NT2/D1 (cell line): ENCODE measurements around the gene FBXL7.

ENCODE experiments used
- YY1 ChIP-seq: IDR thresholded peaks from 2 replicates; pipeline ENCODE4 v1.6.1; 2011; ENCODE audit not compliant: insufficient read length, insufficient read depth
- ZNF274 ChIP-seq: IDR thresholded peaks from 2 replicates; pipeline ENCODE4 v1.6.1; 2011; ENCODE audit warnings: mild to moderate bottlenecking, low read depth, low read length

DNA sequence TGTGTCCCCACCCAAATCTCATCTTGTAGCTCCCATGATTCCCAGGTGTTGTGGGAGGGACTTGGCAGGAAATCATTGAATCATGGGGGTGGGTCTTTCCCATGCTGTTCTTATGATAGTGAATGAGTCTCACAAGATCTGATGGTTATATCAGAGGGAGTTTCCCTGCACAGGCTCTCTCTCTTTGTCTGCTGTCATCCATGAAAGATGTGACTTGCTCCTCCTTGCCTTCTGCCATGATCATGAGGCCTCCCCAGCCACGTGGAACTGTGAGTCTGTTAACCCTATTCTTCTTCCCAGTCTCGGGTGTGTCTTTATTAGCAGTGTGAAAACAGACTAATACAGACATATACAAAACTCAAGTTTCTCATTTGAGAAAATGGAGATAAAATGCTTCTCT is 139.3 kb downstream of the FBXL7 start:
- TF ChIP-seq YY1 = no peak
- TF ChIP-seq ZNF274 = no peak
